Common myeloid progenitor, CD34-positive (primary cell): ENCODE measurements around the gene TLK2.
"Not testable (repeated sequence)": the region's sequence is repeated elsewhere in the genome, so short reads cannot be mapped to it uniquely, and the experiment has no call there.

Experiments used
- CTCF ChIA-PET: fragments of 350-600 bp; sonication (Branson Sonifier 250); formaldehyde crosslinking; loops from one replicate; lab custom pipeline; 2021; ENCODE audit warnings: antibody characterized with exemption; lab: Charles Lee
- POLR2A ChIA-PET: fragments of 350-600 bp; sonication (Branson Sonifier 250); formaldehyde crosslinking; loops from one replicate; lab custom pipeline; 2021; ENCODE audit warnings: antibody characterized with exemption; lab: Charles Lee
- DNase-seq, 3 donors: peaks; one replicate each; pipeline versions ENCODE4 v3.0.0 to v3.0.0-alpha.2; 2013
- H3K27ac ChIP-seq, 2 experiments: 1 replicate in 1 of 2; 2 replicates in 1 of 2; pipeline ENCODE4 v1.7.0; 2013; ENCODE audit warnings: inconsistent platforms in 2 of 2, low read length in 2 of 2, mild to moderate bottlenecking in 2 of 2, low read depth in 1 of 2, moderate library complexity in 1 of 2; ENCODE audit not compliant: severe bottlenecking in 2 of 2, insufficient read depth in 1 of 2, poor library complexity in 1 of 2
- H3K27me3 ChIP-seq, 5 experiments: replicated peaks in 2 of 5; 1 replicate in 3 of 5; 2 replicates in 2 of 5; pipeline versions ENCODE4 v1.6.1 to v1.7.0; 2013; ENCODE audit warnings: low read length in 4 of 5, mild to moderate bottlenecking in 2 of 5, moderate library complexity in 2 of 5, inconsistent platforms in 1 of 5; ENCODE audit not compliant: insufficient read depth in 5 of 5, control insufficient read depth in 4 of 5
- H3K36me3 ChIP-seq, 4 experiments: 1 replicate in 2 of 4; 2 replicates in 2 of 4; pipeline versions ENCODE4 v1.6.1 to v1.7.0; 2013; ENCODE audit warnings: low read length in 3 of 4, control low read depth in 1 of 4, mild to moderate bottlenecking in 1 of 4; ENCODE audit not compliant: control insufficient read depth in 4 of 4, insufficient read depth in 4 of 4
- H3K4me1 ChIP-seq, 4 experiments: 1 replicate in 3 of 4; 2 replicates in 1 of 4; pipeline versions ENCODE4 v1.6.1 to v1.7.1; 2013; ENCODE audit warnings: low read length in 3 of 4, mild to moderate bottlenecking in 3 of 4, control low read depth in 1 of 4, inconsistent platforms in 1 of 4, moderate library complexity in 1 of 4; ENCODE audit not compliant: control insufficient read depth in 4 of 4, insufficient read depth in 4 of 4; ENCODE audit errors: control extremely low read depth in 1 of 4
- H3K4me3 ChIP-seq, 7 experiments: 1 replicate in 4 of 7; 2 replicates in 3 of 7; pipeline versions ENCODE4 v1.5.1 to v1.7.0; 2013; ENCODE audit warnings: mild to moderate bottlenecking in 7 of 7, low read length in 6 of 7, moderate library complexity in 6 of 7, inconsistent platforms in 2 of 7, low read depth in 2 of 7, control low read depth in 1 of 7; ENCODE audit not compliant: insufficient read depth in 4 of 7, control insufficient read depth in 1 of 7; ENCODE audit errors: extremely low read depth in 1 of 7
- H3K9me3 ChIP-seq, 5 experiments: 1 replicate in 4 of 5; 2 replicates in 1 of 5; pipeline versions ENCODE4 v1.6.1 to v1.7.1; 2013; ENCODE audit warnings: low read length in 4 of 5, mild to moderate bottlenecking in 2 of 5, inconsistent platforms in 1 of 5, low read depth in 1 of 5, moderate library complexity in 1 of 5; ENCODE audit not compliant: control insufficient read depth in 4 of 5, insufficient read depth in 2 of 5; ENCODE audit errors: control extremely low read depth in 1 of 5
- WGBS: methylation state at CpG from one replicate; pipeline ENCODE4 v1.1.5; 2013; ENCODE audit not compliant: insufficient coverage; 5-methylcytosine and 5-hydroxymethylcytosine counted together

The TLK2 gene

DNA sequence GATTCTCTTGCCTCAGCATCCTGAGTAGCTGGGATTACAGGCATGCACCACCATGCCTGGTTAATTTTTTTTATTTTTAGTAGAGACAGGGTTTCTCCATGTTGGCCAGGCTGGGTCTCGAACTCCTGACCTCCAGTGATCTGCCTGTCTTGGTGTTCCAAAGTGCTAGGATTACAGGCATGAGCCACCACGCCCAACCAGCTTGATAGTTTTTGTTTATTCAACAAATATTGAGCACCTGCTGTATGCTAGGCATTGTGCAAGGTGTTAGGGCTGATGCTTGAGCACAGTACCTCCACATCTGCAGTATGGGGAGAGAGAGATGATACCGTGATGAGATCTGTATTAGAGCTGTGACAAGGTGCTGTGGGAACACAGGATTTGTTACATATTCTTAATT is 3.9 kb downstream of the TLK2 start:
- H3K4me3 ChIP-seq, POLR2A ChIA-PET, H3K9me3 ChIP-seq, H3K36me3 ChIP-seq, H3K27ac ChIP-seq, DNase-seq, CTCF ChIA-PET, H3K27me3 ChIP-seq: not testable (repeated sequence)
- WGBS: 100% methylated on average over 1 of the region's 3 CpGs
- peaks cover 0 to 10% (median 7%) of the 10 kb centered on the region in 4 experiments for H3K4me1 ChIP-seq

DNA sequence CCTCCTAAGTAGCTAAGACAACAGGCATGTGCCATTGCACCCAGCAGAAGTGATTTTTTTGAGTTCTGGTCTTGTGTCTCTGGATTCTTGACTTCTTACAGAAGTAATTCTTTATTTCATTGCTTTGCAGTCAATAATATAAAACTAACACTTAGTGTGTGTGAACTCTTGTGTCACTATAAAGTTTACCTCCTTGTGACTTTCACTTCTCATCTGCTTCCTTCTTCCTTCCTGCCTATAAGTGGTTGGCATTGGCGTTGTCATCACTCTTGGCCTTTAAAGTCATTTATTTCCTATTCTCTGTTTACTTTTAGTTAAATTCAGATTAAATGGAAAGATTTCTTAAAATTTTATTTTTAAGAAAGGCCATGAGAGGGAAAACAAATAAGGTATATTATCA is 12.4 kb downstream of the TLK2 start:
- H3K4me1 ChIP-seq, POLR2A ChIA-PET, CTCF ChIA-PET, H3K27me3 ChIP-seq, H3K4me3 ChIP-seq, H3K9me3 ChIP-seq, H3K36me3 ChIP-seq: not testable (repeated sequence)
- WGBS: no CpG with 5 or more reads among the region's 1 CpG
- peak overlapping the region in 1 of 2 experiments; percentile 14 for H3K27ac ChIP-seq
- DNase-seq: peak in 2 of 3 donors; percentile 35 to 55

DNA sequence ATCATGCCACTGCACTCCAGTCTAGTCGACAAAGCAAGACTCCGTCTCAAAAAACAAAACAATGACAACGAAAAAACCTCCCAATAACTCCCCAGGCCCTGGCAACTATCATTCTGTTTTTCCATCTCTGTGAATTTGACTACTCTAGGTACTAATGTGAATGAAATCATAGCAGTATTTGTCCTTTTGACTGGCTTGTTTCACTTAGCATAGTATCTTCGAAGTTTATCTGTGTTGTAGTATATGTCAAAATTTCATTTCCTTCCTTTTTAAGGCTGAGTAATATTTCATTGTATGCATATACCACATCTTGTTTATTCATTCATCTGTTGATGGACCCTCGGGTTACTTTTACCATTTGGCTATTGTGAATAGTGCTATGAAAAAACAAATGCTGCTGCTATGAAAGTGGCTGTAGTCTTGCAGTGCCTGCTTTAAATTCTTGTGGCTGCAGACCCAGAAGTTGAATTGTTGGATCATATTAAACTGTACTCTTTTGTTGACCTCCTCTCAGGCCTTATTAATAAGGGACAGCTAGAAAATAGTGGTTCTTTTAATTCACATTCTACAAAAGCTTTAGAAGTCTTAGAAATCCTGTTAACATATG is 14.5 kb downstream of the TLK2 start:
- no CpG with 5 or more reads among the region's 5 CpGs for WGBS

DNA sequence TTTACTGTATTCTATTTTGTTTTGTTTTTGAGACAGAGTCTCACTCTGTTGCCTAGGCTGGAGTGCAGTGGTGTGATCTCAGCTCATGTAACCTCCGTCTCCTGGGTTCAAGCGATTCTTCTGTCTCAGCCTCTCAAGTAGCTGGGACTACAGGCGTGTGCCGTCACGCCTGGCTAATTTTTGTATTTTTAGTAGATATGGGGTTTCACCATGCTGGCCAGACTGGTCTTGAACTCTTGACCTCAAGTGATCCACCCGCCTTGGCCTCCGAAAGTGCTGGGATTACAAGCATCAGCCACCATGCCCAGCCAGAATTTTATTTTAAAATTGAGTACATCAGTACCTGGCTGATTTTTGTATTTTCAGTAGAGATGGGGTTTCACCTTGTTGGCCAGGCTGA is 15.4 kb downstream of the TLK2 start:
- POLR2A ChIA-PET, H3K9me3 ChIP-seq, H3K27me3 ChIP-seq, H3K27ac ChIP-seq, CTCF ChIA-PET, DNase-seq, H3K36me3 ChIP-seq, H3K4me1 ChIP-seq, H3K4me3 ChIP-seq: not testable (repeated sequence)
- WGBS: 100% methylated on average over 1 of the region's 7 CpGs

More for the DNA sequence above, 14.5 kb downstream of the TLK2 start:
- H3K9me3 ChIP-seq, H3K36me3 ChIP-seq, H3K4me3 ChIP-seq, DNase-seq, H3K27ac ChIP-seq, POLR2A ChIA-PET, H3K4me1 ChIP-seq, CTCF ChIA-PET, H3K27me3 ChIP-seq: not testable (repeated sequence)

DNA sequence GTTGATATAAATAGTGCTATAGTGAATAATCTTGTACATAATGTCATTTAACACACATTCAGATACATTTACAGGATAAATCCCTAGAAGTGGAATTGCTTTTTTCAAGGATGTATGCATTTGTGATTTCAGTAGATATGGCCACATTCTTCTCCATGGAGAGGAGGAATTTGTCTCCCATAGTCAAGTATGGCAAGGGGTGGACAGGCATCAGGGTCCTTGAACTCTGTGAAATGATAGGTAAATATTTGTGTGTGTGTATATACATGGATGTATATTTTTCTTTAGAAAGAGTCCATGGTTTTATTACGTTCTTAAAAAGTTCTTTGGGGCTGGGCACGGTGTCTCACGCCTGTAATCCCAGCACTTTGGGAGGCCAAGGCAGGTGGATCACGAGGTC is 17.7 kb downstream of the TLK2 start:
- DNase-seq, H3K27ac ChIP-seq, CTCF ChIA-PET, H3K4me1 ChIP-seq, H3K36me3 ChIP-seq, POLR2A ChIA-PET, H3K4me3 ChIP-seq, H3K27me3 ChIP-seq, H3K9me3 ChIP-seq: not testable (repeated sequence)
- WGBS: 100% methylated on average over 3 of the region's 4 CpGs

DNA sequence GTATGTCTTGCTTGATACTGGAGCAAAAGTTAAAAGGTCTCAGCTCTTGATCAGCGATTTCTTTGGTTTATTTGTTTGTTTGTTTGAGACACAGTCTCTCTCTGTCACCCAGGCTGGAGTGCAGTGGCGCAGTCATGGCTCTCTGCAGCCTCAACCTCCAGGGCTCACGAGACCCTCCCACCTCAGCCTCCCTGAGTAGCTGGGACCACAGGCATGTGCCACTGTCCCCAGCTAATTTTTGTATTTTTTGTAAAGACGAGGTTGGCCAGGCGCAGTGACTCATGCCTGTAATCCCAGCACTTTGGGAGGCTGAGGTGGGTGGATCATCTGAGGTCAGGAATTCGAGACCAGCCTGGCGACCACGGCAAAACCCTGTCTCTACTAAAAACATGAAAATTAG is 20.2 kb downstream of the TLK2 start:
- H3K4me1 ChIP-seq, H3K36me3 ChIP-seq, DNase-seq, H3K27me3 ChIP-seq, CTCF ChIA-PET, H3K9me3 ChIP-seq, H3K27ac ChIP-seq, H3K4me3 ChIP-seq, POLR2A ChIA-PET: not testable (repeated sequence)
- whole genome bisulfite sequencing: 97% methylated on average over 5 of the region's 8 CpGs

DNA sequence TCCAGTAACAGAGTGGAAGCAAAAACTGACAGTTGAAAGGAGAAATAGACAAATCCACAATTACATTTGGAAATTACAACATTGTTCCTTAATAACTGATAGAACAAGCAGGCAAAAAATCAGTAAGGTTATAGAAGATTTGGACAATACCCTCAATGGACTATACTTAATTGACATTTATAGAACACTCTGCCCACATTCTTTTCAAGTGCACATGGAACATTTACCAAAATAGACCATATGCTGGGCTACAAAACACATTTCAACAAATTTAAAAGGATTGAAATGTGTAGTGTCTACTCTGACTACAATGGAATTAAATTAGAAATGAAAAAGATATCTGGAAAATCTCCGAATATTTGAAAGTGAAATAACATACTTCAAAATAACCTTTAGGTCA is 21.8 kb downstream of the TLK2 start:
- POLR2A ChIA-PET: interaction anchor here (0.7 kb wide), 1 partner anchor 558 kb away, joined by 4 read pairs; no protein-coding TSS in a partner anchor
- H3K27me3 ChIP-seq, H3K27ac ChIP-seq, DNase-seq, CTCF ChIA-PET, H3K4me3 ChIP-seq, H3K4me1 ChIP-seq, H3K9me3 ChIP-seq, H3K36me3 ChIP-seq: not testable (repeated sequence)
- no CpG with 5 or more reads among the region's 1 CpG for WGBS
